Activated CD4-positive, alpha-beta T cell treated with anti-CD3 and anti-CD28 coated beads for 48 hours (primary cell): ENCODE results near the gene LETM1.
A peak's percentile ranks its signal among the peaks of the same experiment; 100 is the strongest.

ENCODE experiments used
- DNase-seq: peaks from one replicate; pipeline ENCODE4 v3.0.0-alpha.2; 2020

The LETM1 gene

DNA sequence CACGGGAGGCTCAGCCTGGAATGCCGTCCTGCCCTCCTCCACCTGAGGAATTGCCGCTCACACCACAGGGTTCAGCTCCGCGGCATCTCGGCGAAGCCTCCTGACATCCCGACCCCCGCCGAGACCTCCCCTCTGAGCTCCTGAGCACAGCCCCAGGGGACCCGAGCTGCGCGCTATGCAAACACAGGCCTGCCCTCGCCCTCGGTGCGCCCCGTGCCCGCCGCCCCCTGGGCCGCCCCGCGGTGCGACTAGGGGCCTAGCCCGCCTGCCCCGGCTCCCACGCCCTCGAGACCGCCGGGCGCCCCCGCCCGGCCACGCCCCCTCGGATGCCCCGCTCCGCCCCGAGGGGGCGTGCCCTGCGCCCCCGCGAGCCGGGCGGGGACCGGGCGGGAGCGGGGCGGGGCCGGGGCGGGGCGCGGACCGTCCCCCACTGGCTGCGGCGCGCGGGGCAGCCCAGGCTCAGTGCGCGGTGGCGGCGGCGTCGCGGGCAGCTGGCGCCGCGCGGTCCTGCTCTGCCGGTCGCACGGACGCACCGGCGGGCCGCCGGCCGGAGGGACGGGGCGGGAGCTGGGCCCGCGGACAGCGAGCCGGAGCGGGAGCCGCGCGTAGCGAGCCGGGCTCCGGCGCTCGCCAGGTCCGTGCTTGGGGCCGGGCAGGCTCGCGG lies 63.0 kb downstream of the LETM1 start, which contains the start of gene FGFR3:
TSS of gene FGFR3 (plus strand) at position 462 of the 664 bp plus-strand sequence. CDS start 642 bp downstream, outside the sequence.
- DNase-seq, result peak; percentile 27

DNA sequence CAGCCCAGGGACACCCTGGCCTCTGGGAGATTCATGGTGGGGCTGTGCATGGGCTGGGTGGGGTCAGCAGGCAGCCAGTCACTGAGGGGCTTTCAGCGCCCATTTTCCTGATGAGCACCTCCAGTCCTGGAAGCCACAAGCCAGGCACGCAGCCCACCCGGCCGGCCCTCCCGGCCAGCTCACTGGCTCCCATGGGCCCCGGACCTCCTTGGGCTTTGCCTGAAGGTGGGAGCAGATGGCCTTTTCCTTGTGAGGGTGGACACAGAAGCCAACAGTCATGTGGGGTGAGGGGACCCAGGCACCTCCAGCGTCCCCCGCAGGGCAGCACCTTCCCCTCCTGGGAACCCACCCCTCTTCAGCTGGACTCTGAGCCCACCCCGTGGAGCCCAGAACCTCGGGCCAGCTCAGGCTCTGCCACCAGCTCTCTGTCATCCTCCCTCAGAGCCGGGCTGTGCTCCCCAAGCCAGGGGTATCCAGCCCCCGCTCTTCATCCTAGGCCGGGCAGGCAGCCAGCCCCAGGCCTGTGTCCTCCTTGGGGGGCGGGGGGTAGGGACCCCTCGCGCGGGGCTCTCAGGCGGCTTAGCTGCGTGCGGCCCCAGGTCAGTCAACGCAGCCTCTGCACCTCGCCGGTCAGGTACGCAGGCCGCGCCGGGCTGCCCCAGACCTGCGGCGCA lies 63.7 kb downstream of the LETM1 start:
- no peak for DNase-seq

DNA sequence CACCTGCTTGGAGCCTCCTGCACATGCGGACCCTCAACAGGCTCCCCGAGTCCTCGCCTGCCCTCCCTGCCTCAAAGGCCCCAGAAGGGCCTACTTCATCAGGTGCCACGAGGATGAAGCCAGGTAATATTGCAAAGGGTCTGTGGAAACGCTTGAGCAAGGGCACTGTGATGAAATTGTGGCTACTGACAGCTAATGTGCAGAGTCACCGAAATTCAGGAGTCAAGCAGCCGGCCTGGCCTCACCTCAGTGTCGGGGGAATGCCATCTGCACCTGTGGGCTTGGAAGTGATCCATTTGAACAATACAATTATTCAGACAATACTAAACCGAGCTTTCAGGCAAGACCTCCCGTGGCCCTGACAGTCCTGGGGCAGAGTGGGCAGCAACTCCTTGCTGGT lies 66.0 kb downstream of the LETM1 start:
- DNase-seq, result no peak

DNA sequence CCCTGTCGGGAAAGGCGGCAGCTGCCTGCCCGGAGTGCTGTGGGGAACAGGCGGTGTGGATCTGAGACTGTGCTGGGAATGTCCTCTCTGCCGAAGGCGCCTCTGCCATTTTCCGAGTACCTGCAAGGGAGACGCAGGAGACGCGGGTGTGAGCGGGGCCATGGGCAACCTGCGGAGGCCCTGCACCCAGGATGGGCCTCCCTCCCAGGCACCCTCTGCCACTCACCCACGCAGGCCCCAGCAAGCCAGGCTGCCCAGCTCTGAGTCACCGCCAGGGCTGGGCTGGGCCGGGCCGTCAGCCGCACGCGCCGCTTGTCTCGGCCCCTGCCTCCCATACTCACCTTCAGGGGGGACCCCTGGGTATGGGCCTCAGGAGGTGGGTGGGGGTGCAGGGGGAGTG lies 66.4 kb downstream of the LETM1 start:
- DNase-seq, result no peak

DNA sequence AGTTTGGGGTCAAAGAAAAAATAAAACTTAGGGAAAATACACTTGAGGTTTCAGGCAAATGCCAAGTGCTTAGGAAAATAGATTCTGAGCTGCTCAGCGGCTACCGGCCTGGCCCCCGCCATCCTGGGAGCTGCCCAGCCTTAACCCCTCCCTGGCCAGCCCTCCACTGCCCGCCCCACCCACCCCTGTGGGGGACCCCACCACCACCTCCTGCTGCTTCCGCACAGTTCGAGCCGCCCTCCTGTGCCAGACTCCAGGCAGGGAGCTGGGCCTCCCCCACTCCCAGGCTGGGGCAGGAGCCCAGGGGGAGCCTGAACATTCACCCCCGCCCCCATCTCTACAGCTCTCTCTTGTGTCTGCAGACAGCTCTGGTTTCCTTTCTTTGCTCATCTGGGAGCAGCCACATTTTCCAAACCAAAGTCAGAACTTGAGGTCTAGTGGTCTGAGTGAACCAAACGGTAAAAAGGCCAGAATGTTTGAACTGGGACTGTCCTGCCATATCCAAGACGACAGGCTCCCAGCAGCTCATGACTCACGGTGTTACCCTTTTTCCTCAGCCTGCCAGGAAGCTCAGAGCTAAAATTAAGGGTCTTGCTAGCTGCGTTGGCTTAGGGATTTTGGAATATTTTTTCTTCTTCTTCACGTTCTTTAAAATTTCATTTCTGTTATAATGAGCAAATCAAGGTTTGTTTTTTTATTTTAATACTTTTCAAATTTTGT lies 67.5 kb downstream of the LETM1 start:
- no peak for DNase-seq

DNA sequence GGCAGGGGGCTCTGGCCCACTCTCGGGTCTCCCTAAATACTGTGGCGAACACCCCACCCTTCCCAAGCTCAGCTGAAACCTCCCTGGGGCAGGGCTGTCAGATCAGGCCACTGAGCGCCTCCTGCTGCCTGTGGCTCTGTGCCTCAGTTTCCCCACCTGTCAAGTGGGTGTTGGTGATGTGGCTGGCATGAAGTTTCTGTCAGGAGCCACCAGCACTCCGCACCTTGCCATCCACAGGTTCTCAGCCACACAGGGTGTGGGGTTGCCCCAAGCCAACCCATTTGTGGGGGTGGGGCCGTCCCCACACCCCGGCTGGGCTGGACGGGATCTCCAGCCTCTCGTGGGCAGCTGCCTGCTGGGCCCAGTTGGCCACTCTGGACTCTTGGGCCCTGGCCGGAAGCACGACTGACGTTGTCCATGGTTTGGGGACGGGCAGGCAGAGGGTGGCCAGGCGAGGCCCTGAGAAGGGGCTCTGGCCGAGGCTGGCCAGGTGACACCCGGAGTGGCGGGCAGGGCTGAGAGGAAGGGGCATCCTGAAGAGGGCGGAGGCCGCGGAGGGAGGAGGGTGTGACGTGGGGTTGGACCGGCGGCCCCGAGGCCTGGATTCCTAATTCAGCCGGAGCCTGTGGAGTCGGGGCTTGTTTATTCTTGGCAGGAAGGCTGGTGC lies 68.4 kb downstream of the LETM1 start:
- no peak for DNase-seq

DNA sequence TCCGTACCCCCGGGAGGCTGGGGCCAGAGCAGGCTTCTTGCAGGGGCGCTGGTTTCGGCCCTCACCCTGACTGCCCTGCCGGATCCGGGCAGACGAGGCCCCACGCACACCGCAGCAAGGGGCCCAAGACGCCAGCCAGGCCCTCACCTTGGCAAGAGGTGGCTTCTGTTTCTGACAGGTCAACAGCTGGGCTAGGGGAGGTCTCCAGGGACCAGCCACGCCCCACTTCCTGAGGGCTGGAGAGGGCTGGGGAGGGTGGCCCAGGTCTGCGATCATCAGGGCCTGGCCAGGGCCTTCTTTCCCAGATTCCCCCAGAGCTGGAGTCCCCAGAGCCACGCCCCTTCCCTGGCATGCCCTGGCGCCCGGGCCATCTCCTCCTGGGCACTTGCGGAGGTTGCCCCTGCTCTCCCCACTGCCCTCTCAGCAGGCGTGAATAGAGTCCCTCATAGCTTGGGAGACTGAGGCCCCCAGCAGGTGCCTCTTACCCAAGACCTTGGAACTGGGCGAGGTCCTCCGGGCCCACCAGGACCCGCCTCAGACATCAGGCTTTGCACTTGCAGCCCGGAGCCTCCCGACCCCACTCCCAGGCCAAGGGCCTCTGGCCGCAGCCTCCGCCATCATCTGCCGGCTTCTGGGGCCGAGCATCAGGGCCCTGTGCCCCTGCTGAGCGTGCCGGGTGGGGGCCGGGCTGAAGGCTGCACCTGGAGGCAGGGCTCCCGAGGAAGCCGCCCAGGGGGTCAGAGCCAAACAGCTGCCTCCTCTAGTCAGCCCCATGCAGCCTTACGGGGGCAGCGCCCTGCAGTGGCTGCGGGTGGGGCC lies 69.2 kb downstream of the LETM1 start:
- DNase-seq, result no peak

DNA sequence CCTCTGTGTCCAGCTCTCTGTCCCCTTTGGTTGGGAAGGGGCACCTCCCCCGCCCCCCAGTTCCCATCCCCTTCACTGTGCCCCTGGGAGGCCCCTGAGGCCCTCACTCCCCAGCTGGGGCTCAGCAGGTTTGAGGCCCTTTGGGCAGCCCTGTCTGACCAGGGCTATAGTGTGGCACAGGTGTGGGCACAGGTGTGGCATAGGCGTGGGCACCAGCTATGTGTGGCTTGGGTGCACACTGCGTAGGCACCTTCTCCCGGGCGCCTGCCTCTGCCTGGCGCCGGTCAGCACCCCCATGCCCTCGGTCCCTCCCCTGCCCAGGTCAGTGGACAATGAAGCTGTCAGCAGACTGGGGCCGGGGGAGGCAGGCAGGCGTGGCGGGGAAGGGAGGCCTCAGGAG lies 70.4 kb downstream of the LETM1 start:
- DNase-seq, result no peak

DNA sequence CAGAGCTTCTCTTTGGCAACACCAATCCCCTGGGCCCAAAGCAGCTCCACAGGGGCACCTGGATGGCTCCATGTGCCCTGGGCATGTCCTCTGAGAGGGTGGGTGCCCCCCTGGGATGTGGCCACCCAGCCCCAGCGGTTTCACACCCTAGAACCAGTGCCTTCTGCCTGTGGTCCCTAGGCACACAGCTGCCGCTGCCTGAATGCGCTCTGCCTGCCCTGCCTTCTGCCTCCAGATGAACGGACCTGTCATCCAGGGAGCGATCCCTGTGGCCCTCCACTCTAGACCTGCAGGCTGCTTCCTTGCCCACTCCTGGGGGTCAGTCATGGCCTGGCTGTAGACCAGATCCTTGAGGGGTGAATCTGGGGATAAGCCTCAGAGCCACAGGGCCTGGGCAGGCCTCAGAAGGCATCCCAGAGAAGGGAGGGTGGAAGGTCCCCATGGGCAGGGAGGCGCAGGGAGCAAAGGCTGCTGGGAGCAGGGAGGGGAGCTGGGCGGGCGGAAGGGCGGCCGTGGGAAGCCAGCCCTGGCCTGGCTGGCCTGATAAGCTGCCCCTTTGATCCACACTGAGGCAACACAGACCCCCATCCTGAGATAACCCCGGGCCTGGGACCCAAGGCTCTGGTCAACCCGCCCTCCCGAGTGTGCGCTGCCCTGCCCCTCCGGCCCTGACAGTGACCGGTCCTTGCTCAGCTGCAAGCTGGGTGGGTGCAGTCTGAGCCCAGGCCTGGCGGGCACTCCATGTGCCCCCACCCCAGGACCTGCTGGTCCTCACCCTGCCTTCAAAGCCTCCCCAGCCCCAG lies 71.0 kb downstream of the LETM1 start:
- no peak for DNase-seq

DNA sequence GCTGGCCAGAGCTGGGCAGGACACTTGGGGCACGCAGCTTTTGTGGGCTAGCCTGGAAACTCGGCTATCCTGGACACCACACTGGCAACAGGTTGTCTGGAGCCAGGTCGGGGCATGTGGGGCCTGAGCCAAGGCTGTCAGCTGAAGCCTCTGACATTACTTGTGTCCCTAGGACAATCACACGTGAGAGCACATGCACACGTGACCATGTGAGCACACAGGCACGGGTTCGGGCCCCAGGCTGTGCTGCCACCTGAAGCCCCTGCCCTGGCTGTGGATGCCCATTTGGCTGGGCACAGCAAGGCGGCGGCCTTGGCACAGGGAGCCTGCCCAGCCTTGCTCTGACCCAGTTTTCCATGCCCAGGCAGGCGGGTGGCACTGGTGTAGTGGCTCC lies 71.6 kb downstream of the LETM1 start:
- DNase-seq, result no peak

DNA sequence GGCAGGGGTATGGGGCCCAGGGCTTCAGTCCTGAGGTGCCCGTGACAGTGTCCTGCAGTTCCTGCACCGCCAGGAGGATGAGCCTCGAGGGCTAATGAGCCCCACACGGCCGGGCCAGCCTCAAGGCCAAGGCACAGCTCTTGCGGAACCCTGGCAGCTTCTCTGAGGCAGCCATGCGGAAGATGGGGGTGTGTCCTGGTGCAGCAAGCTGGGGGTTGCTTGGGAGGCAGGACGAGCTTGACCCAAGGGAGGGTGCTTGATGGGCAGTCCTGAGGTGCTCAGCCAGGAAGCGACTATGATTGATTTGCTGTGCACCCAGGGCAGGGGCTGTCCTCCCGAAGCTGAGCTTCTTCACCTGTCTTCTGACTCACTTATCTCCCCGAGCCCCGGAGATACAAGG lies 72.0 kb downstream of the LETM1 start:
- DNase-seq, result no peak

DNA sequence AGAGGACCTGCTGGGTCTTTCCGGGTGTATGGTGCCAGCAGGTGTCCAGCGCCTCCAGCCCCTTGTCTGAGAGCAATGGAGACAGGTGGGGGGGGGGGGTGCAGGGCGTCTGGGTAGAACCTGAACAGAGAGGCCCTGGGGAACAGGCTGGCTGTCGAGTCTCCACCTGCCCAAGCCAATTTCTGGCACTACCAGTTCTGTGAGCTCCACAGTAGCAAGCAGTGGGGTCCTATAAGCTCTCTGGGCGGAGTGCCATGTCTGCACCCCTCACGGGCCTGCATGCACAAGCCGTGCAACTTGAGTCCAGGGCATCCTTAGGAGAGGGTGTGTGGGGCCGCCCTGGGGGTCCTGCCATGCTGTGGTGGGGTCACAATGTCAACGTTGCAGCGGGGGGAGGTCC lies 72.9 kb downstream of the LETM1 start:
- DNase-seq, result no peak

DNA sequence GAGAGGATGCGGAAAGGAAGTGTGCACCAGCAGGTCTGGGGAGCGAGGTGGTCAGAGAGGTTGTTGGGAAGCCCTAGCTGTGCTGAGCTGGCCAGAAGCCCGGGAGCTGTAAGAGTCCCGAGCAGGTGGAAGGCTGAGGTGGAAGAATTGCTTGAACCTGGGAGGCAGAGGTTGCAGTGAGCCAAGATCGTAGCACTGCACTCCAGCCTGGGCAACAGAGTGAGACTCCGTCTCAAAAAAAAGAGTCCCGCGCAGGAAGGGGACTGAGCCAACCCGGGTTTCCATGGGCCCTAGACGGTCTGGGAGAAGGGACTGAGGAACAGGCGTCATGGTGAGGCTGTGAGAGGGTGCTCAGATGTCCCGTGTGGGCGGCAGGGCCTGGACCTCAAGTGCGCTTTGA lies 75.5 kb downstream of the LETM1 start:
- no peak for DNase-seq

DNA sequence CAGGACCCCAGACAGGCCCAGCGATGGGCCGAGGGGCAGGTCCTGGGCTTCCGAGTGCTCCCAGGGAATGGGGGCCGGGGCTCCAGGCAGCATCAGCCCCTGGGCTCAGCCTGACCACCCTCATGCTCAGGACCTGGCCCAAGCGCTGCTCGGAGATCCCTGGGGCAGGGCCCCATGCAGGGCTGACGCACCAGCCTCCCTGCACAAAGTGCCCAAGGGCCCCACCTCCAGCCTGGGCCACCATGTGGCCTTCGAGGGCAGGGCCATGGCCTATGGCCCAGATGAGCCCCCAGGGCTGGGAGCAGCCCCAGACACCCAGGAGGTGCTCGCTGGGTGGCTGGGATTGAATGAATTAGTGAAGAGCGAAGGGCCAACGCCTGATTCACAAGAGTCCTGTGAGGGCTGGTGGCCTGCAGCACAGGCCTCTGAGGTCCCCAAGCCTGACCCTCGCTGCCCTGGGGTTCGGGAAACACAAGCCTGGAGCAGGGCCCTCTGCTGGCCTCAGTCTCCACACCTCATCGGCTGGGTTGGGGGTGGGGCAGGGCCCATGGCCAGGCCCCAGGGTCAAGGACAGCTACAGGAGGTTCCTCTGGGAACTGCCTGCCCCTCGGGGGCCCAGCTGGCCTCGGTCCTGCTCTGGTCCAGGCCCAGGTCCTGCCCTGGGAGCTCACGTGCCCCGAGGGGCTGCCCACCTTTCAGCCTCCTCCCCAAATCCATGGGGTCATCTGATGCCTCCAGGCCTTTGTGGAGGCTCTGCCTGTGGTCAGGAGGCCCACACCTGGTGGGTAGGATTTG lies 76.2 kb downstream of the LETM1 start:
- no peak for DNase-seq

DNA sequence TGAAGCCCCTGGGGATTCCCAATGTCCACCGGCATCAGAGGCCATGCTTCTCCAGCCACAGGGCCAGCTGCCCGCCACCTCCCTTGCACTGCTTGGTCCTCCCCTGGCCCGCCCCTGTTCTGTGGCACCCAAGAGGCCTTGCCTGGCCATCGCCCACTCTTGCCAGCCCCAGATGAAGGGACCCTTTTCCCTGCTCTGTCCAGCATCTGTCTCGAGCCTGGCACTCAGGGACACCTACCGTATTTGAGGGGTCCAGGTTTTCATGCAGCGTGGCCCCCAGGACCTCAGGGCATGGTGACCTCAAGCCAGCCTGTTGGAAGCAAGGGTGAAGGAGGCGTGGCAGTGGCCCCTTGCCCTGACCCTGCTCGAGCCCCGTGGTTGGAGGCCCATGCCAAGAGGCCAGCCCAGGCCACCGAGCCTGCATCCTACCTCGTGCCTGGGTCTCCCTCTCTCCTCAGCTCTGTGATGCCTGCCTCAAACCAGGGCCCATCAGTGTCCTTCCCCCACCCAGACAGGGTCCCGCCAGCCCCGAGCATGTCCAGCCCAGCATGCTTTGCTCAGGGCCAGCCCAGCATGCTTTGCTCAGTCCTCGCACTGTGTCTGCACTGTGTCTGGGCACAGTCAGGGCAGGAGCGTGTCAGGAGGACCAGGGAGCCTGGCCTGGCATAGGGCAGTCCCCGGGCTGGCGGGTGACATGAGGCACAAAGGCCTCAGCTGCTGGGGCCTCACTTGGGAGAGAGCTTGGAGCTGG lies 77.1 kb downstream of the LETM1 start:
- DNase-seq, result no peak

DNA sequence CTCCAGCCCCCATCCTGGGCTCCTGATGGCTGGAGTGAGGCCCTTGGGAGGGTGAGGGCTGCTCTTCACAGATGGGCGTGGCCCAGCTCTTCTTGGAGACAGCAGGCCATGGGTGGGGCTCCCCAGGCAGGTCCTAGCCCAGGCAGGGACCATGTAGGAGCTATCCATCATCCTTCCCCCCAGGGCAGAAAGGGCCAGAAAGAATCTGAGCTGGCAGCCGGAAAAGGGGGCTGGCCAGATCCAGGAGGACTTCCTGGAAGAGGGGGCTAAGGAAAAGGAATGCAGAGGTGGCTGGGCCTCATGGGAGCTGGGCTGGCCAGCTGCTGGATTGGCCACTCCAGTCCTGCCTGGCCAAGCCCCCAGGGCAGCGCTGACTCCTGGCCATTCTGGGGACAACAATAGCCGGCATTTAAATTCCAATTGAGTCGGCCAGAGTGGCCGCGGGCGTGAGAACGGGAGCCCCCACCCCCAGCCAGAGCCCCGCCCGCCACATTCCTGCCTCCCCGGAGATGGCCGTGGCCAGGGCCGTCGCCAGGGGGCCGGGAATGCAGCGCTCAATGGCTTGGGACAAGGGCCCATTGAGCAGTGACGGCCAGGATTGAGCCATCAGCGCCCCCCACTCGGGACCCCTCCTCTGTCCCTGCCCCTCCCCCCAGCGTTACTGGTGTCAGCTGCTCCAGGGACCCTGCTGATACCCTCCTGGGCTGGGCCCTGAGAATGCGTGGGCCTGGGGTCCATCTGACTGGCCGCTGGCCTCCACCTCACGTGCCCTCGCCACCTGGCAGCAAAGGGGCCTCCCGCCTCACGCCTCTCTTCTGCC lies 77.9 kb downstream of the LETM1 start:
- no peak for DNase-seq

DNA sequence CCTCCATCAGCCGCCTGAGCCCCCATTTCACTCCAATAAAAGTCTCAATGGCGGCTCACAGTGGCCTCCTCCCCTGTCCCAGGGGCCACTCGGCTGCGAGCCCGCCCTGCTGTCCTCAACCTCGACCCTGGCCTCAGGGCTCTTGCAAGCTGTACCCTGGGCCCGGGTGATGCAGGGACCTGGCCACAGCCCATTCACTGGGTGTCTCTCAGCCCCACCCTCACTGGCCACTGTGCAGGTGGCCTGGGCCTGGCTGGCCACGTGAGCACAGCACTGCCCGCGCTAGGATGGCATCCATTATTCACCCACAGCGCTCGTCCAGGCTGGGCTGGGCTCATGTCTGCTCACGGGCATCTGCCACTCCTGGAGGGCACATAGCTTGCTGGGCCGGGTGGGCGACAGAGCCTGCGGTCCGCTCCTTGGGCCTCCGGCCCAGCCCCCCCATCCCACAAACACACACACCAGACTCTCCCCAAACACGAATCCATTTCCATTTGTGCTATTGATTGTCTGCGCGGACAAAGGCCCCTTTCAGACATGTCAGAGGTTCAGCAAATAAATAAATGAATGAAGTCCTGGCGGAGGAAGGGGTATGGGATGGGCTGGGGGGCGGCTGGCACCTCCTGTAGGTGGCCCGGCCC lies 79.3 kb downstream of the LETM1 start:
- no peak for DNase-seq

DNA sequence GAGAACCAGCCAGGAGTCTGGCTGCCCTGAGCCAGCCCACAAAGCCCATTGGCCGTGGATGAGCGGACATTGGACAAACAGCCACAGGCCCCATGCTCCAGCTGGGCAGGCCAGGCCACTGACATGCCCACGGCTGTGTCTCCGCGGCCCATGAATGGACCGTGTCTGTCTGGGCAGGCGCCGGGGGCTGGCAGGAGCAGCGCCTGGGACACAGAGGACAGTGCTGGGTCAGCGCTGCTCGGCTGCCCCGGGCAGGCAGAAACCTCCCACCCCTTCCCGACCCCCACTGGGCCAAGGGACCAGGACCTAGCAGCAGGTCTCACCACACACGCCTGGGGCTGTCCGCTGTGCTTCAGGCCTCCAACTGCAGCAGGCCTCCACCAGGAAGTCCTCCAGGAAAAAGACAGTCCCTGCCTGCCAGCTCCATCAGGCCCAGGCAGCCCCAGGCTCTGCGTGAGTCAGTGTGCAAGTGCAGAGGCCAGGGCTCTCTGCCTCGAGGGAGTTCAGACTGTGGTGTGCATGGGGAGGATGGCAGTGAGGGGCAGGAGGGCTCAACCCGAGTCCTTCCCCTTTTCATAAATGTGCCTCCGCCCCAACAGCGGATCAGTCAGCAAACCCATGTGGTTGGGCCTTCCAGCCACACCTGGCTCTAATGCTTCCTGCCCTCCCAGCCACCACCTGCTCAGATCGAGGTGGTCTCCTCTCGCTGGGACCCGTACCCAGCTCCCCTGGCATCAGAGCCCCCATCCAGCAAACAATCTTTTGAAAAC lies 80.0 kb downstream of the LETM1 start:
- no peak for DNase-seq
